Spleen (tissue), 11 donors: ENCODE measurements around the gene MFSD1. TPM values are rescaled to one million over a fixed set of nuclear protein-coding genes. Genes with fewer than 3 reads are reported as not detected.

Experiments
- DNase-seq: peaks from one replicate; pipeline ENCODE4 v3.0.0-alpha.2; 2020
- H3K27ac ChIP-seq, 8 donors: fragments of 200-600 bp; sonication (generic) in 7 of 8; 1 replicate in 4 of 8; 2 replicates in 4 of 8; pipeline versions ENCODE4 v1.5.0 to v1.8.0; 2016 to 2021; ENCODE audit warnings: inconsistent platforms in 4 of 8, mild to moderate bottlenecking in 4 of 8, moderate library complexity in 1 of 8
- H3K27me3 ChIP-seq, 7 donors: fragments of 200-600 bp; sonication (generic) in 6 of 7; replicated peaks in 1 of 7; 1 replicate in 4 of 7; 2 replicates in 3 of 7; pipeline versions ENCODE4 v1.5.0 to v1.8.0; 2016 to 2021; ENCODE audit warnings: inconsistent platforms in 3 of 7, mild to moderate bottlenecking in 1 of 7
- H3K36me3 ChIP-seq, 6 donors: fragments of 200-600 bp; sonication (generic) in 5 of 6; 1 replicate in 4 of 6; 2 replicates in 2 of 6; pipeline versions ENCODE4 v1.5.0 to v1.8.0; 2016 to 2021; ENCODE audit warnings: inconsistent platforms in 2 of 6
- H3K4me1 ChIP-seq, 6 donors: fragments of 200-600 bp; sonication (generic) in 5 of 6; 1 replicate in 3 of 6; 2 replicates in 3 of 6; pipeline versions ENCODE4 v1.5.0 to v1.8.0; 2016 to 2021; ENCODE audit warnings: inconsistent platforms in 3 of 6
- H3K4me3 ChIP-seq, 8 donors: fragments of 200-600 bp; sonication (generic) in 7 of 8; 1 replicate in 4 of 8; 2 replicates in 4 of 8; pipeline versions ENCODE4 v1.5.0 to v1.8.0; 2016 to 2021; ENCODE audit warnings: inconsistent platforms in 4 of 8, mild to moderate bottlenecking in 4 of 8, moderate library complexity in 2 of 8
- H3K9me3 ChIP-seq, 8 donors: fragments of 200-600 bp; sonication (generic) in 7 of 8; 1 replicate in 4 of 8; 2 replicates in 4 of 8; pipeline versions ENCODE4 v1.5.0 to v1.8.0; 2016 to 2021; ENCODE audit warnings: inconsistent platforms in 4 of 8
- POLR2A ChIP-seq, 3 donors: fragments of 450-650 bp; IDR thresholded peaks; one replicate each; pipeline ENCODE4 v1.5.1; 2017; ENCODE audit warnings: antibody characterized with exemption in 3 of 3, mild to moderate bottlenecking in 1 of 3
- POLR2AphosphoS5 ChIP-seq, 3 donors: sonication (generic); formaldehyde crosslinking; IDR thresholded peaks; one replicate each; pipeline ENCODE4 v1.5.1; 2017; ENCODE audit warnings: antibody characterized with exemption in 3 of 3
- WGBS, 5 donors: extraction: QIAGEN DNeasy Blood & Tissue Kit in 3 of 5; methylation state at CpG; one replicate each; pipeline versions ENCODE4 v1.1.5 to v1.1.7; 2013 to 2018; 5-methylcytosine and 5-hydroxymethylcytosine counted together
- intact Hi-C: fragments of 100-400 bp; cut with DNase I; formaldehyde crosslinking; loops from one replicate; pipeline ENCODE4 v1.15.0; 2023; ENCODE audit warnings: low total_unique reads
- polyA plus RNA-seq, 3 donors: library from polyadenylated mRNA; stranded (reverse); fragments of 200-250 nt; gene quantifications; one replicate each; pipeline ENCODE4 v1.2.1, GENCODE V29; 2013
- total RNA-seq, 7 donors: library from RNA; depleted of rRNA in 3 of 7; stranded (reverse); fragments of >200 nt in 3 of 7; fragmentation: NEBNext Ultra II Directional in 4 of 7; extraction: Animal tissue kit (Norgen Biotek cat#: 25700) in 4 of 7; gene quantifications; one replicate each; pipeline versions ENCODE4 v1.1.0 to v1.2.1, GENCODE V29; 2016 to 2021
- TF ChIP-seq, protein P1 (sequence below), 11 experiments: fragments of 200-600 bp in 7 of 11; fragments of 450-650 bp in 4 of 11; sonication (generic) in 4 of 11; IDR thresholded peaks in 8 of 11; conservative IDR thresholded peaks in 3 of 11; 1 replicate in 7 of 11; 2 replicates in 4 of 11; pipeline versions ENCODE4 v1.4.0 to v1.8.0; 2016 to 2021; ENCODE audit warnings: antibody characterized with exemption in 11 of 11, inconsistent platforms in 4 of 11, mild to moderate bottlenecking in 1 of 11
- donor health status: healthy with polysubstance abuse.
- donor health status: DM: no; HTN: no; CAD: no; lungs with moderate emphysema.
- donor health status: DM: no; HTN: no; CAD: no.
- donor health status: Bipolar disorder and iron deficiency.
- donor health status: healthy.
- donor health status: DM: no; HTN: no; CAD: no.
- donor health status: DM: yes; HTN: yes; CAD: no.

The MFSD1 gene
- total and polyA plus RNA-seq, 10 donors = 34.5 to 155 (median 110) TPM

DNA sequence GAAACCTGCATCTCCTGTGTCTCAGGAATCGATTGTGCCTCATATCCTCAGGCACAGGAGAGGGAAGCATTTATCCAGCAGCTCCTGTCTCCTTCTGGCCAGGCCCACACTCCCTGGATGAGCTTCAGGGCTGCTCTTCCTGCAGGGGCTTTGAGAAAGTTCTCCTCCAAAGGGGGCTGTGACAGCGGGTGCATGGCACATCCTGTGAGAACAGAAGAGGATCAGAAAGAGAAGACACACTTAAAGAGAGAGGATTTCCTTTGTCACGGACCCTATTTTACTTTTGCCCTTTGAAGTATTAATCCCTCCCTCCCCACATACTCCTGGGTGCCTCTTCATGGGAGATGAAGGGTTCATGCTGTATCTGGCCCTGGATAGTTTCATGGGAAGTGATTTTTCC lies 46.0 kb downstream of the MFSD1 start:
- Histone ChIP-seq H3K36me3 (no peaks in the 10 kb centered on the region), H3K4me1 (peaks cover 0 to 3% (median 0%) of the 10 kb centered on the region in 6 donors), H3K27me3 (no peaks in the 10 kb centered on the region), H3K4me3 (no peak overlapping the region), H3K27ac (no peak overlapping the region), H3K9me3 (no peaks in the 10 kb centered on the region)
- TF ChIP-seq, protein P1, sequence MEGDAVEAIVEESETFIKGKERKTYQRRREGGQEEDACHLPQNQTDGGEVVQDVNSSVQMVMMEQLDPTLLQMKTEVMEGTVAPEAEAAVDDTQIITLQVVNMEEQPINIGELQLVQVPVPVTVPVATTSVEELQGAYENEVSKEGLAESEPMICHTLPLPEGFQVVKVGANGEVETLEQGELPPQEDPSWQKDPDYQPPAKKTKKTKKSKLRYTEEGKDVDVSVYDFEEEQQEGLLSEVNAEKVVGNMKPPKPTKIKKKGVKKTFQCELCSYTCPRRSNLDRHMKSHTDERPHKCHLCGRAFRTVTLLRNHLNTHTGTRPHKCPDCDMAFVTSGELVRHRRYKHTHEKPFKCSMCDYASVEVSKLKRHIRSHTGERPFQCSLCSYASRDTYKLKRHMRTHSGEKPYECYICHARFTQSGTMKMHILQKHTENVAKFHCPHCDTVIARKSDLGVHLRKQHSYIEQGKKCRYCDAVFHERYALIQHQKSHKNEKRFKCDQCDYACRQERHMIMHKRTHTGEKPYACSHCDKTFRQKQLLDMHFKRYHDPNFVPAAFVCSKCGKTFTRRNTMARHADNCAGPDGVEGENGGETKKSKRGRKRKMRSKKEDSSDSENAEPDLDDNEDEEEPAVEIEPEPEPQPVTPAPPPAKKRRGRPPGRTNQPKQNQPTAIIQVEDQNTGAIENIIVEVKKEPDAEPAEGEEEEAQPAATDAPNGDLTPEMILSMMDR (IDR thresholded peaks at IDR 0.05 in 8 of 11, conservative IDR thresholded peaks at IDR 0.05 in 3 of 11) = no peak
- no peak for TF ChIP-seq POLR2AphosphoS5 (IDR thresholded peaks at IDR 0.05)
- no peak for DNase-seq
- intact Hi-C loops = loop anchor here (5.0 kb wide), 1 partner anchor 414 kb away; no protein-coding TSS in a partner anchor
- WGBS, 5 donors = 43 to 52% (median 49%) methylated on average over 3 of the region's 3 CpGs

DNA sequence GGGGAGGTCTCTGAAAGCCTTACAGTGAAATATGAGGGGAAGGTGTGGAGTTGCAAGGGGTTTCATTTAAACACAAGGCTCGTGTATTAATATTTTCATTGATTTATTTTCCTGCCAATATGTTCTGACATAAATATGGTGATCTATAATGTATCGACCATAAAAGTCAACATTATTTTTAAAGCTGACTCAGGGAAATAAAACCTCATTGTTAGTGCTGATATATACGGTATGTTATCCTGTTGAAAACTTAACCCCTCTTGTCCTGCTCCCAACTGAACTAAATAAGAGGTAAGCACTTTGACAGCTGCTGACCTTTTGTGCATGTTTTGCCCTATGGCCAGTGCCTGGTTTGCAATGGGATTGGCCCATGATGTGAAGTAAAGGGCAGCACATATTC lies 47.9 kb downstream of the MFSD1 start:
- WGBS, 5 donors = 62 to 82% (median 76%) methylated on average over 3 of the region's 3 CpGs
- no peak overlapping the region for H3K4me3 ChIP-seq
- no peak for TF ChIP-seq POLR2A (IDR thresholded peaks at IDR 0.05)
- TF ChIP-seq, protein P1 (IDR thresholded peaks at IDR 0.05 in 8 of 11, conservative IDR thresholded peaks at IDR 0.05 in 3 of 11) = no peak
- no peak for TF ChIP-seq POLR2AphosphoS5 (IDR thresholded peaks at IDR 0.05)
- no peaks in the 10 kb centered on the region for H3K27me3 ChIP-seq
- no peak overlapping the region for H3K27ac ChIP-seq
- intact Hi-C loops = loop anchor here (5.0 kb wide), 1 partner anchor 413 kb away; no protein-coding TSS in a partner anchor
- DNase-seq = no peak
- H3K36me3 ChIP-seq = no peaks in the 10 kb centered on the region
- H3K9me3 ChIP-seq = peaks cover 0 to 7% (median 3%) of the 10 kb centered on the region in 8 donors
- peaks cover 0 to 3% (median 0%) of the 10 kb centered on the region in 6 donors for H3K4me1 ChIP-seq

DNA sequence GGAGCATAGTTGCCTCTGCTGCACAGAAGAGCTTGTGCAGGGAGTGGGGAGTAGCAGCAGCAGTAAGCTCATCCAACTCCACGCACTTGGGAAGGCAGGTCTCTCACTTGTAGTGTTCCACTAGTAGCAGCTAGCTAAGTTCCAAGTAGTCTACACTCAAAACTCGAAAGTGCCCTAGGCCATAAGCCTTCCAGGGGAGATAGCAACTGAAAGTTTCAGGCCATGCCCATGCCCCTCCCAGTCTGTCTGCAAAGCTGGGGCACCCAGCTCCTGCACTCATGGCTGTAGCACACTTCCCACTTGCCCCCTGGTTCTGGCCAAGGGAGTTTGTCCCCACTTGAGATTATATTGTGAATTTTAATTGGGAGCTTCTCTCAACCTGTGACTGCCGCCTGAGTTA lies 57.5 kb downstream of the MFSD1 start:
- Histone ChIP-seq H3K27ac (no peak overlapping the region), H3K9me3 (peaks cover 0 to 39% (median 24%) of the 10 kb centered on the region in 8 donors), H3K27me3 (no peaks in the 10 kb centered on the region), H3K4me1 (no peaks in the 10 kb centered on the region), H3K4me3 (no peak overlapping the region), H3K36me3 (no peaks in the 10 kb centered on the region)
- TF ChIP-seq, protein P1 (IDR thresholded peaks at IDR 0.05 in 8 of 11, conservative IDR thresholded peaks at IDR 0.05 in 3 of 11) = no peak
- TF ChIP-seq POLR2A (IDR thresholded peaks at IDR 0.05) (no peak), POLR2AphosphoS5 (IDR thresholded peaks at IDR 0.05) (no peak)
- 83 to 90% (median 84%) methylated on average over 2 to 3 of the region's 3 CpGs for WGBS, 5 donors
- DNase-seq = no peak
- intact Hi-C loops = no loop called here

DNA sequence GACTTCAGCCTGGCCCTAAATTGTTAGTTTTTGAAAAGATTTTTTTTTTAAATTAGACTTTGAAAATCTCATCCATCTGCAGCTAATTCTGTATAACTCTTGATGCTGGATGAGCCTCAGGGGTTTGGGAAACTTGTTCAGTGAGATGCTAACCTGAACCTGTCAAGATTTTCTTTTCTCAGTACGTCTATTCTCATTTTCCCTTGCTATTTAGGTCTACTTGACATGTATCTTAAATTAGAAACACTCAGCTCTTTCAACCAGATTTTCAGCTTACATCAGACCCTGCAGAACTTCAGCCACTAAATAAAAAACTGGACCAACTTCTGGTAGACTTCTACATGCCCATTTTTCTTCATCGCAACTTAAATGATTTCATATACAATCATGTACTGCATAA lies 61.4 kb downstream of the MFSD1 start:
- TF ChIP-seq POLR2A (IDR thresholded peaks at IDR 0.05) = no peak
- TF ChIP-seq, protein P1 (IDR thresholded peaks at IDR 0.05 in 8 of 11, conservative IDR thresholded peaks at IDR 0.05 in 3 of 11) = no peak
- no peak for TF ChIP-seq POLR2AphosphoS5 (IDR thresholded peaks at IDR 0.05)
- H3K4me3 ChIP-seq = no peak overlapping the region
- no peak for DNase-seq
- H3K27me3 ChIP-seq = no peaks in the 10 kb centered on the region
- H3K9me3 ChIP-seq = peaks cover 0 to 2% (median 0%) of the 10 kb centered on the region in 8 donors
- H3K36me3 ChIP-seq = no peaks in the 10 kb centered on the region
- H3K27ac ChIP-seq = no peak overlapping the region
- WGBS, 5 donors = 82 to 88% (median 86%) methylated on average over 2 of the region's 2 CpGs
- intact Hi-C loops = no loop called here
- H3K4me1 ChIP-seq = no peaks in the 10 kb centered on the region
